ENCODE measurements around the gene MUC16.

DNA sequence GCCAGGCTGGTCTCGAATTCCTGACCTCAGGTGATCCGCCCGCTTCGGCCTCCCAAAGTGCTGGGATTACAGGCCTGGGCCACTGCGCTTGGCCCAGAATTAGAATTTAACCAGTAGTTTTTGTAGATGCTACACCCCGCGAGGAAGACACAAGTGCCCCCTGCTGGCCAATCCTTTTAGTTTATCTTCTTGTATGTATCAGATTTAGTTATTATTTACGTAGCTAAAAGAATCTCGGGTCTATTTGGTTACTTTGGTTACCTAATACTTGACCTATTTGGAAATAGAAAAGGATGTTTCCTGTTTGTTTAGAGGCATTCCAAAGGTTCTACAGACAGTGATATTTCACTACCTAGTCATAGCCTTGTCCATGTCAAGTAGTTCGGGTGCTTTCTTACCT is 22.0 kb downstream of the MUC16 start:
- TF ChIP-seq POLR2AphosphoS5 (IDR thresholded peaks at IDR 0.05) (no peak), POLR2A (IDR thresholded peaks at IDR 0.05) (no peak), EP300 (IDR thresholded peaks at IDR 0.05; ENCODE audit: low read depth) (no peak)
- TF ChIP-seq, protein P1, sequence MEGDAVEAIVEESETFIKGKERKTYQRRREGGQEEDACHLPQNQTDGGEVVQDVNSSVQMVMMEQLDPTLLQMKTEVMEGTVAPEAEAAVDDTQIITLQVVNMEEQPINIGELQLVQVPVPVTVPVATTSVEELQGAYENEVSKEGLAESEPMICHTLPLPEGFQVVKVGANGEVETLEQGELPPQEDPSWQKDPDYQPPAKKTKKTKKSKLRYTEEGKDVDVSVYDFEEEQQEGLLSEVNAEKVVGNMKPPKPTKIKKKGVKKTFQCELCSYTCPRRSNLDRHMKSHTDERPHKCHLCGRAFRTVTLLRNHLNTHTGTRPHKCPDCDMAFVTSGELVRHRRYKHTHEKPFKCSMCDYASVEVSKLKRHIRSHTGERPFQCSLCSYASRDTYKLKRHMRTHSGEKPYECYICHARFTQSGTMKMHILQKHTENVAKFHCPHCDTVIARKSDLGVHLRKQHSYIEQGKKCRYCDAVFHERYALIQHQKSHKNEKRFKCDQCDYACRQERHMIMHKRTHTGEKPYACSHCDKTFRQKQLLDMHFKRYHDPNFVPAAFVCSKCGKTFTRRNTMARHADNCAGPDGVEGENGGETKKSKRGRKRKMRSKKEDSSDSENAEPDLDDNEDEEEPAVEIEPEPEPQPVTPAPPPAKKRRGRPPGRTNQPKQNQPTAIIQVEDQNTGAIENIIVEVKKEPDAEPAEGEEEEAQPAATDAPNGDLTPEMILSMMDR (IDR thresholded peaks at IDR 0.05), result no peak
